A673 (cell line): ENCODE results near the gene ASIC3. TPM values are rescaled to one million over a fixed set of nuclear protein-coding genes. Genes with fewer than 3 reads are reported as not detected.

ENCODE experiments used
- BruUV-seq: library from RNA; stranded (reverse); fragments of 400-500 nt; replicated peaks from 2 replicates; lab custom pipeline; 2021; lab: Mats Ljungman, UMichigan
- CTCF ChIA-PET: fragments of 300-600 bp; sonication (Branson Sonifier 250); formaldehyde crosslinking; loops from one replicate; lab custom pipeline; 2022; ENCODE audit warnings: antibody characterized with exemption; lab: Charles Lee
- POLR2A ChIA-PET: fragments of 300-600 bp; sonication (Branson Sonifier 250); formaldehyde crosslinking; loops from one replicate; lab custom pipeline; 2022; ENCODE audit warnings: antibody characterized with exemption; ENCODE audit not compliant: low non-redundant PET; lab: Charles Lee
- DNase-seq: peaks from one replicate; pipeline ENCODE4 v3.0.0-alpha.2; 2015; ENCODE audit warnings: low spot score
- H3K27ac ChIP-seq: fragments of 200-600 bp; sonication (generic); 2 replicates; pipeline ENCODE4 v1.5.1; 2016; ENCODE audit warnings: mixed run types, low read depth, mild to moderate bottlenecking, mixed read lengths, antibody characterized with exemption, low read length; ENCODE audit not compliant: poor library complexity, severe bottlenecking
- H3K27me3 ChIP-seq: fragments of 200-600 bp; sonication (generic); replicated peaks from 2 replicates; pipeline ENCODE4 v1.6.1; 2017; ENCODE audit warnings: mixed run types, low read depth, mild to moderate bottlenecking, mixed read lengths, antibody characterized with exemption, low read length; ENCODE audit not compliant: insufficient read depth, poor library complexity
- H3K36me3 ChIP-seq: fragments of 200-600 bp; sonication (generic); 2 replicates; pipeline ENCODE4 v1.6.1; 2016; ENCODE audit warnings: mixed run types, mild to moderate bottlenecking, mixed read lengths, antibody characterized with exemption, low read length; ENCODE audit not compliant: insufficient read depth, poor library complexity, severe bottlenecking
- H3K4me1 ChIP-seq: fragments of 200-600 bp; sonication (generic); 2 replicates; pipeline ENCODE4 v1.6.1; 2017; ENCODE audit warnings: mixed run types, mild to moderate bottlenecking, mixed read lengths, antibody characterized with exemption, low read length; ENCODE audit not compliant: insufficient read depth, poor library complexity, severe bottlenecking
- H3K4me3 ChIP-seq: fragments of 200-600 bp; sonication (generic); 2 replicates; pipeline ENCODE4 v1.5.1; 2016; ENCODE audit warnings: low read depth, mixed run types, mild to moderate bottlenecking, mixed read lengths, low read length; ENCODE audit not compliant: poor library complexity, severe bottlenecking
- H3K9me3 ChIP-seq: fragments of 200-600 bp; sonication (generic); 2 replicates; pipeline ENCODE4 v1.6.1; 2016; ENCODE audit warnings: mixed run types, low read depth, mild to moderate bottlenecking, mixed read lengths, antibody characterized with exemption, low read length; ENCODE audit not compliant: poor library complexity, severe bottlenecking
- EZH2 ChIP-seq: fragments of 200-600 bp; sonication (generic); IDR thresholded peaks from 2 replicates; pipeline ENCODE4 v1.6.1; 2017; ENCODE audit warnings: borderline replicate concordance, low read depth, mild to moderate bottlenecking, mixed read lengths, antibody characterized with exemption, low read length; ENCODE audit not compliant: poor library complexity, severe bottlenecking
- intact Hi-C: fragments of 100-400 bp; cut with micrococcal nuclease; formaldehyde crosslinking; loops from one replicate; pipeline ENCODE4 v1.10.0; 2022; ENCODE audit not compliant: unreplicated experiment
- total RNA-seq: library from RNA; stranded (reverse); gene quantifications from 2 replicates; pipeline ENCODE4 v1.2.3, GENCODE V29; 2021
- TF ChIP-seq, protein P1 (sequence below): fragments of 300-800, 200-600 bp; sonication (generic); conservative IDR thresholded peaks from 2 replicates; pipeline ENCODE4 v1.5.1; 2017; ENCODE audit warnings: low read depth, mild to moderate bottlenecking, antibody characterized with exemption, low read length, moderate library complexity, mixed read lengths

ASIC3 gene
- total RNA-seq, 1 experiment from 2014 or later, result 4.5 TPM

DNA sequence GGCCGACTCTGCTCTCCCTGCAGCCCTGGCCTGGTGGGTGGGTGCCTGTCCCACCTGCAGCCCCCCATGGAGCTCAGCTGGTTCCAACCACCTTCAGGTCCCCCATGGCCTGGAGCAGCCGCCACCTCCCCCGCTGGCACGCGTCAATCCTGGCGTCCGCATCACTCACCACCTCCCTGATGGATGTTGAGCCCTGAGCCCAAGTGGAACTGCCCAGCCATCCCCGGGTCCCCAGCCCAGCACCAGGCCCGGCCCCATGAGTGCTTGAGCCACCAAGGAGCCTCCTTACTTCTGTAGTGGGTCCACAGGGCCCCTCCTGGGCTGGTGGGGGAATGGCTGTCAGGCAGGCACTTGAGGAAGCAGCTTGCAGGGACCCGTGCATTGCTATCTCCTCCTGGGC lies 52.6 kb downstream of the ASIC3 start:
- no TSS peak for BruUV-seq
- DNase-seq, result no peak
- ChIA-PET POLR2A (interaction anchor here (0.6 kb wide), 1 partner anchor 25 kb away, joined by 4 read pairs; no protein-coding TSS in a partner anchor), CTCF (no interaction called here)
- H3K4me1 ChIP-seq, result no peaks in the 10 kb centered on the region
- no peak overlapping the region for H3K4me3 ChIP-seq
- no peaks in the 10 kb centered on the region for H3K9me3 ChIP-seq
- no peaks in the 10 kb centered on the region for H3K27me3 ChIP-seq
- H3K36me3 ChIP-seq, result no peaks in the 10 kb centered on the region
- H3K27ac ChIP-seq, result no peak overlapping the region
- intact Hi-C loops, result no loop called here
- TF ChIP-seq, protein P1, sequence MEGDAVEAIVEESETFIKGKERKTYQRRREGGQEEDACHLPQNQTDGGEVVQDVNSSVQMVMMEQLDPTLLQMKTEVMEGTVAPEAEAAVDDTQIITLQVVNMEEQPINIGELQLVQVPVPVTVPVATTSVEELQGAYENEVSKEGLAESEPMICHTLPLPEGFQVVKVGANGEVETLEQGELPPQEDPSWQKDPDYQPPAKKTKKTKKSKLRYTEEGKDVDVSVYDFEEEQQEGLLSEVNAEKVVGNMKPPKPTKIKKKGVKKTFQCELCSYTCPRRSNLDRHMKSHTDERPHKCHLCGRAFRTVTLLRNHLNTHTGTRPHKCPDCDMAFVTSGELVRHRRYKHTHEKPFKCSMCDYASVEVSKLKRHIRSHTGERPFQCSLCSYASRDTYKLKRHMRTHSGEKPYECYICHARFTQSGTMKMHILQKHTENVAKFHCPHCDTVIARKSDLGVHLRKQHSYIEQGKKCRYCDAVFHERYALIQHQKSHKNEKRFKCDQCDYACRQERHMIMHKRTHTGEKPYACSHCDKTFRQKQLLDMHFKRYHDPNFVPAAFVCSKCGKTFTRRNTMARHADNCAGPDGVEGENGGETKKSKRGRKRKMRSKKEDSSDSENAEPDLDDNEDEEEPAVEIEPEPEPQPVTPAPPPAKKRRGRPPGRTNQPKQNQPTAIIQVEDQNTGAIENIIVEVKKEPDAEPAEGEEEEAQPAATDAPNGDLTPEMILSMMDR, result no peak
- TF ChIP-seq EZH2, result no peak

- TF ChIP-seq, protein P1, result no peak
- no peak for TF ChIP-seq EZH2
- intact Hi-C loops, result no loop called here
- Histone ChIP-seq H3K27me3 (no peaks in the 10 kb centered on the region), H3K27ac (no peak overlapping the region), H3K36me3 (no peaks in the 10 kb centered on the region), H3K4me3 (no peak overlapping the region), H3K4me1 (no peaks in the 10 kb centered on the region), H3K9me3 (no peaks in the 10 kb centered on the region)
- ChIA-PET CTCF (no interaction called here), POLR2A (no interaction called here)
- no TSS peak for BruUV-seq
- no peak for DNase-seq
Observed at GRCh38 chr7:151101621-151102396, 53.5 kb downstream of the ASIC3 start.

Other genes with a start within 250 kb of the ASIC3 start
- gene TMEM176B, start 248.2 kb upstream of the ASIC3 start, total RNA-seq, result 2.2 and 2.3 TPM in 2 replicates
- 2.3 and 2.9 TPM in 2 replicates for gene TMEM176A, start 247.8 kb upstream of the ASIC3 start, total RNA-seq
- gene AOC1, start 196.0 kb upstream of the ASIC3 start, total RNA-seq, result not detected in 2 replicates
- gene KCNH2, start 70.2 kb upstream of the ASIC3 start, total RNA-seq, result 1.5 and 4.0 TPM in 2 replicates
- gene NOS3, start 57.5 kb upstream of the ASIC3 start, total RNA-seq, result 0.75 and 1.4 TPM in 2 replicates
- 0.96 and 1.9 TPM in 2 replicates for gene ATG9B, start 24.0 kb upstream of the ASIC3 start, total RNA-seq
- 50.9 and 57.6 TPM in 2 replicates for gene ABCB8, start 20.1 kb upstream of the ASIC3 start, total RNA-seq
- gene CDK5, start 9.4 kb downstream of the ASIC3 start, total RNA-seq, result 21.1 and 25.7 TPM in 2 replicates
- 213 and 222 TPM in 2 replicates for gene SLC4A2, start 11.1 kb downstream of the ASIC3 start, total RNA-seq
- 70.8 and 80.5 TPM in 2 replicates for gene FASTK, start 32.3 kb downstream of the ASIC3 start, total RNA-seq
- gene TMUB1, start 35.0 kb downstream of the ASIC3 start, total RNA-seq, result 43.8 and 44.7 TPM in 2 replicates
- 115 and 133 TPM in 2 replicates for gene AGAP3, start 37.9 kb downstream of the ASIC3 start, total RNA-seq
- gene GBX1, start 119.2 kb downstream of the ASIC3 start, total RNA-seq, result not detected in 2 replicates
- gene ASB10, start 138.7 kb downstream of the ASIC3 start, total RNA-seq, result not detected in 2 replicates
- gene H2BK1, start 162.0 kb downstream of the ASIC3 start, total RNA-seq, result not detected in 2 replicates
- gene ABCF2, start 178.7 kb downstream of the ASIC3 start, total RNA-seq, result 65.5 and 69.0 TPM in 2 replicates
- gene CHPF2, start 184.0 kb downstream of the ASIC3 start, total RNA-seq, result 22.5 and 27.1 TPM in 2 replicates
- gene SMARCD3, start 200.2 kb downstream of the ASIC3 start, total RNA-seq, result 44.8 and 52.1 TPM in 2 replicates